Lung (tissue), 12 donors: ENCODE data around the gene PFKL. TPM values are rescaled to one million over a fixed set of nuclear protein-coding genes. Genes with fewer than 3 reads are reported as not detected.

Experiments
- ATAC-seq: fragments of 200-7000 bp; cut with Tn5 transposase; one replicate; pipeline ENCODE4 v1.9.1; 2020; ENCODE audit warnings: moderate number of reproducible peaks; ENCODE audit not compliant: insufficient read depth, low FRiP score
- DNase-seq, 3 donors: peaks; one replicate each; pipeline ENCODE4 v3.0.0-alpha.2; 2013 to 2017
- H3K27ac ChIP-seq, 2 donors: one replicate each; pipeline ENCODE4 v1.5.1; 2013; ENCODE audit warnings: mild to moderate bottlenecking in 2 of 2, moderate library complexity in 2 of 2, control low read depth in 1 of 2, inconsistent platforms in 1 of 2, low read depth in 1 of 2, low read length in 1 of 2
- H3K27me3 ChIP-seq, 3 donors: one replicate each; pipeline ENCODE4 v1.5.1; 2013; ENCODE audit warnings: low read length in 2 of 3; ENCODE audit not compliant: control insufficient read depth in 3 of 3, insufficient read depth in 3 of 3
- H3K36me3 ChIP-seq, 4 donors: one replicate each; pipeline ENCODE4 v1.5.1; 2013; ENCODE audit warnings: low read length in 4 of 4, mild to moderate bottlenecking in 1 of 4, moderate library complexity in 1 of 4; ENCODE audit not compliant: control insufficient read depth in 4 of 4, insufficient read depth in 4 of 4
- H3K4me1 ChIP-seq, 5 donors: one replicate each; pipeline ENCODE4 v1.5.1; 2013; ENCODE audit warnings: low read length in 5 of 5, mild to moderate bottlenecking in 2 of 5, moderate library complexity in 1 of 5; ENCODE audit not compliant: control insufficient read depth in 5 of 5, insufficient read depth in 5 of 5
- H3K4me3 ChIP-seq: one replicate; pipeline ENCODE4 v1.5.1; 2013; ENCODE audit warnings: mild to moderate bottlenecking, control low read depth, moderate library complexity
- H3K9ac ChIP-seq, 2 donors: one replicate each; pipeline ENCODE4 v1.5.1; 2013; ENCODE audit warnings: low read length in 2 of 2, control low read depth in 1 of 2; ENCODE audit not compliant: insufficient read depth in 1 of 2
- H3K9me3 ChIP-seq, 4 donors: one replicate each; pipeline ENCODE4 v1.5.1; 2013; ENCODE audit warnings: low read length in 3 of 4, mild to moderate bottlenecking in 1 of 4, moderate library complexity in 1 of 4; ENCODE audit not compliant: control insufficient read depth in 4 of 4, insufficient read depth in 3 of 4
- CTCF ChIP-seq: IDR thresholded peaks from 2 replicates; pipeline ENCODE4 v1.5.1; 2012; ENCODE audit warnings: mild to moderate bottlenecking; ENCODE audit errors: control extremely low read depth, extremely low read depth
- WGBS, 2 donors: extraction: QIAGEN DNeasy Blood & Tissue Kit; methylation state at CpG; one replicate each; pipeline ENCODE4 v1.1.7; 2013; 5-methylcytosine and 5-hydroxymethylcytosine counted together
- polyA plus RNA-seq, 2 donors: library from polyadenylated mRNA; stranded (reverse); fragments of 200-250 nt; gene quantifications; one replicate each; pipeline ENCODE4 v1.2.1, GENCODE V29; 2013
- total RNA-seq, 2 donors: library from RNA; depleted of rRNA in 1 of 2; stranded (reverse); fragments of >200 nt in 1 of 2; gene quantifications; one replicate each; pipeline ENCODE4 v1.2.1, GENCODE V29; 2014 to 2021
- donor health status: control.
- donor health status: control.
- donor health status: Bipolar disorder and iron deficiency.
- donor health status: healthy.
- donor health status: DM: yes; HTN: yes; CAD: no.

PFKL gene
- total and polyA plus RNA-seq, 4 donors, result 63.4 to 129 (median 103) TPM

GRCh38 chr21:44322621-44323325, 22.9 kb downstream of the PFKL start:
- H3K27ac ChIP-seq, result no peak overlapping the region
- no peaks in the 10 kb centered on the region for H3K9me3 ChIP-seq
- H3K36me3 ChIP-seq, result peaks cover 0 to 87% (median 15%) of the 10 kb centered on the region in 4 donors
- no peak for TF ChIP-seq CTCF
- no peak overlapping the region for H3K4me3 ChIP-seq
- H3K4me1 ChIP-seq, result no peaks in the 10 kb centered on the region
- DNase-seq, result no peak
- 94% methylated on average over 38 of the region's 38 CpGs for WGBS, 2 donors
- ATAC-seq, result no peak
- no peaks in the 10 kb centered on the region for H3K27me3 ChIP-seq
- no peak overlapping the region for H3K9ac ChIP-seq

GRCh38 chr21:44323591-44323990, 23.7 kb downstream of the PFKL start:
- DNase-seq, result no peak

DNA sequence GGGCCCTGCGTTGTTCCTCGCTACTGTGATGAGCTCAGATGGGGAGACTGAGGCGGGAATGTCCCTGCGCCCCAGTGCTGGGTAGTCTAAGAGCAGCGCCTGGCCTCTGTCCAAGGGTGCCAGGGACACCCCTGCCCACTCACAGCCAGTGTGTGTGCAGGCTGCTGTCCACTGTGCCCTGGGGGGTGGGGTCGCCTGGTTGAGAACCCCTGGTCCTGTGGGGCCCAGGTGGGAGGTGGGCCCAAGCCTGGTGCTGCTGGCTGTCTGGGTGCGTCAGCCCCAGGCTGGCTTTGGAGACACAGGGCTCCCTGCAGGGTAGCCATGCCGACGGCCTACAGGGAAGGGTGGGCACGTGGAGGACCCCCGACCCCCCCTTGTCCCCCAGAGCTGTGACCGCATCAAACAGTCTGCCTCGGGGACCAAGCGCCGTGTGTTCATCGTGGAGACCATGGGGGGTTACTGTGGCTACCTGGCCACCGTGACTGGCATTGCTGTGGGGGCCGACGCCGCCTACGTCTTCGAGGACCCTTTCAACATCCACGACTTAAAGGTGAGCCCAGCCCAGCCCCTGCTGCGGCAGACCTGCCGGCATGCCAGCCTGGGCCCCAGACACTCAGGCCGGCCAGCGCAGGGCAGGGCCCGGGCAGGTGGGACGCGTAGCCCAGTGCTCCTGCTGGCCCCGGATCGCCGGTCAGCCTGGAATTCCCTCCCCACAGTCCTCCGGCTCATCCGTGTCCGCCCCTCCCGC, 24.4 kb downstream of the PFKL start:
- Histone ChIP-seq H3K4me1 (no peaks in the 10 kb centered on the region), H3K27me3 (no peaks in the 10 kb centered on the region), H3K36me3 (peaks cover 0 to 77% (median 12%) of the 10 kb centered on the region in 4 donors), H3K9ac (no peak overlapping the region), H3K4me3 (no peak overlapping the region), H3K9me3 (no peaks in the 10 kb centered on the region), H3K27ac (no peak overlapping the region)
- no peak for DNase-seq
- WGBS, 2 donors, result 96 to 97% methylated on average over 37 of the region's 37 CpGs
- TF ChIP-seq CTCF, result no peak
- ATAC-seq, result no peak

More at GRCh38 chr21:44323591-44323990, 23.7 kb downstream of the PFKL start:
- H3K9me3 ChIP-seq, result no peaks in the 10 kb centered on the region
- no peak overlapping the region for H3K9ac ChIP-seq
- no peak overlapping the region for H3K27ac ChIP-seq
- no peak for ATAC-seq
- no peaks in the 10 kb centered on the region for H3K4me1 ChIP-seq
- H3K27me3 ChIP-seq, result no peaks in the 10 kb centered on the region
- peaks cover 0 to 81% (median 12%) of the 10 kb centered on the region in 4 donors for H3K36me3 ChIP-seq
- WGBS, 2 donors, result 91 to 93% methylated on average over 20 of the region's 20 CpGs
- no peak overlapping the region for H3K4me3 ChIP-seq
- TF ChIP-seq CTCF, result no peak
